GM21529 (cell line): ENCODE data around the gene BCR.
A peak's percentile ranks its signal among the peaks of the same experiment; 100 is the strongest.

ENCODE experiments used
- ATAC-seq: cut with Tn5 transposase; IDR thresholded peaks from one replicate; pipeline ENCODE4 v1.9.1; 2021; ENCODE audit not compliant: unreplicated experiment

BCR gene

GRCh38 chr22:23258826-23259170 lies 78.5 kb downstream of the BCR start:
- ATAC-seq = no peak

GRCh38 chr22:23259916-23260644 lies 79.8 kb downstream of the BCR start:
- no peak for ATAC-seq

- ATAC-seq = no peak
Measured at GRCh38 chr22:23260645-23261581, 80.6 kb downstream of the BCR start.

DNA sequence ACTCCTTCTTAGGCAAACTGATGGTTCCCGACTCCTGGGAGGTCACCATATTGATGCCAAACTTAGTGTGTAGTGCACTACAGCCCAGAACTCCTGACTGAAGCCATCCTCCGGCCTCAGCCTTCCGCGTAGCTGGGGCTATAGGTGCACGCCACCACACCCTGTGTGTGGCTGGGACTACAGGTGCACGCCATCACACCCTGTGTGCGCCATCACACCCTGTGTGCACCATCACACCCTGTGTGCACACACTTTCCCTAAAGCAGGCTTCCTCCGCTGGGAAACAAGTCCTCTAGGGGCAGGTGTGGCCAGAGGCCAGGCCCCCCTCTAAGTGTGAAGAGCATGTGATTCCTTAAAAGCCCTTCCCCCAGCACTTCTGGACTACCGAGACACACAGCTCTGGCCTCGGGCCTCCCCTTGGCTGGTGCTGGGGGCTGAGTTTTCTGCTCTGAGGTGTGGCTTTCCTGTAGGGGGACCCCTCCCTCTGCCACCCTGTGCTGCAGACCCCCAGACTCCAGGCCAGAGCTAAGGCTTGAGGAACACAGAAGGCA lies 81.7 kb downstream of the BCR start:
- ATAC-seq = no peak

DNA sequence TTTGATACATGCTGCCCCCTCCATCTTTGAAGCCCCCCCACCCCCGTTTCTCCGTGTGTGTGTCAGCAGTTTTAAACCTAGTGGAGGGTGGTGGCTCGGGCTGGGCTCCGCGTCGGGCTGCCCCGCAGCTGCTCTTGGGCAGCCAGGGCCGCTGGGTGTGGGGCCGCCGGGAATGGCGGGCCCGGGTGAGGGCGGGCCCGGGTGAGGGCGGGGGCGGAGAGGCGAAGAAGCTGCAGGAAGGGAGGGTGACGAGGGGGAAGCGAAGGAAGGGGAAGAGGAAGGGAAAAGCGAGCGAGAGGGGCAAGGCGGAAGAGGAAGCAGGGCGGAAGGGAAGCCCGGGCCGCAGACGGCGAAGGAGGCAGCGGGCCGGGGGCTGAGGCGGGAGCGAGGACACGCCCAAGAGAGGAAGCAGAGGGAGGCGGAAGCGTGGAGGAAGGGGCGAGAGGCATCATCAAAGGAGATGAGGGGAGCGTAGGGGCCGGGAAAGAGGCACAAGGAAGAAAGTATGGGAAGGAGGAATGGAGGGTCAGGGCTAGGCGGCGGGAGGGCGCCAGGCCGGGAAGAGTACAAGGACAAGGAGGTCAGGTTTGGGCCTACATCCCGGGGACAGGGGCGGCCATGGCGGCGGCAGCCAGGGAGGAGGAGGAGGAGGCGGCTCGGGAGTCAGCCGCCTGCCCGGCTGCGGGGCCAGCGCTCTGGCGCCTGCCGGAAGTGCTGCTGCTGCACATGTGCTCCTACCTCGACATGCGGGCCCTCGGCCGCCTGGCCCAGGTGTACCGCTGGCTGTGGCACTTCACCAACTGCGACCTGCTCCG lies 82.4 kb downstream of the BCR start:
- no peak for ATAC-seq

- peak; percentile 67 for ATAC-seq
Measured at GRCh38 chr22:23263651-23264555, 83.6 kb downstream of the BCR start.

- ATAC-seq = no peak
Measured at GRCh38 chr22:23264610-23265367, 84.5 kb downstream of the BCR start.

DNA sequence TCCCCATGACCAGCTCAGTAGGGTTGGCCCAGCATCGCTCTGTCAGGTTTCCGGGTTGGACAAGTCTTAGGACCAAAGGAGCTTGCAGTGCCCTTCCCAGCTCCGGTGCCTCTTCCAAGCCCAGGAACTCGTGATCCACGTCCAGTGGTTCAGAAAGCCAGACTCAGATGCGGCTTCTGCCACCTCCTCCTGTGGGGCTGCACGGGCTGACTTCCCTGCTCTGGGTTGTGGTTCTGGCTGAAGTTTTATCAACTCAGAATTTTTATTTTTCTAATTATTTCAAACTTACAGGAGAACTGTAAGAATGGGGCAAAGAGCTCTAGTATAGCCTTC lies 85.0 kb downstream of the BCR start:
- ATAC-seq = no peak

- no peak for ATAC-seq
Measured at GRCh38 chr22:23266780-23267179, 86.5 kb downstream of the BCR start.

- ATAC-seq = no peak
Measured at GRCh38 chr22:23267226-23268043, 87.1 kb downstream of the BCR start.

DNA sequence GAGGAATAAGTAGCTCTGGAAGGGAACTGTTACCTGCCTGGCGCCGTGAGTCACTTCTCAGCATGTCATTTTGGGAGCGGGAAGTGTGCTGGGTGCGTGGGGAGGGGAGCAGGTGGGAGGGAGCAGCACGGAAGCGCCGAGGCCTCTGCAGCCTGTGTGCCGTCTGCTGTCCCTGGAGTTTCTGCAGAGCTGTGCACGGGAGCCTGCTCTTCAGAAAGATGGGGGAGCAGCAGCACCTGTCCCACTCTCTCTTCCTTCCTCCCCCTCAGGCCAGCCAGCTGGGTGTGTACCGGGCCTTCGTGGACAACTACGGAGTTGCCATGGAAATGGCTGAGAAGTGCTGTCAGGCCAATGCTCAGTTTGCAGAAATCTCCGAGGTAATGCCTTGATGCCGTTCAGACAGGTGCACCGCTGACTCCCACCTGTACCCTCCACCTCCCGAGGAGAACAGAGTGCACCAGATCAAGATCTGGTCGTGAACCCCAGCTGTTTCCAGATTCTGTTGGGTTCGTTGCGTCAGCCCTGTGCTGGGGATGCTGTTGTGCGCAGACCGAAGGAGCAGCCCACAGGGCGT lies 87.9 kb downstream of the BCR start:
- no peak for ATAC-seq

DNA sequence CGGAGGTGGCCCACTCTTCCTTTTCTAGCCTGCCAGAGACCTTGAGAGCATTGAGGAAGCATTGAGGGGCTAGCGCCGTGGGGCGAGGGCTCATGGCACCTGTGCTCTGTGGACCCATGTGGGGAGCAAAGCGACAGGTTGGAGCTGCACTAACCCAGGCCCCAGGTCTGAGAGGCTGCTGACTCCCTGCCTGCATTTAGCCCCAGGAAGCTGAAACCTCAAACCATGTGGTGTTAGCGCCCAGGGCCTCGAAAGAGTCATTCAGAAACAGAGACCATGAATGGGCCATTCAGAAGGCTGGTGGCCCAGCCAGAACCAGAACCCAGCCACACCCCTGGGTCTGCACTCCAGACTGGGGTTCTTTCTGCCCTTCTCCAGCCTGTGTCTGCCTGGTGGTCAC lies 88.6 kb downstream of the BCR start:
- ATAC-seq = no peak

DNA sequence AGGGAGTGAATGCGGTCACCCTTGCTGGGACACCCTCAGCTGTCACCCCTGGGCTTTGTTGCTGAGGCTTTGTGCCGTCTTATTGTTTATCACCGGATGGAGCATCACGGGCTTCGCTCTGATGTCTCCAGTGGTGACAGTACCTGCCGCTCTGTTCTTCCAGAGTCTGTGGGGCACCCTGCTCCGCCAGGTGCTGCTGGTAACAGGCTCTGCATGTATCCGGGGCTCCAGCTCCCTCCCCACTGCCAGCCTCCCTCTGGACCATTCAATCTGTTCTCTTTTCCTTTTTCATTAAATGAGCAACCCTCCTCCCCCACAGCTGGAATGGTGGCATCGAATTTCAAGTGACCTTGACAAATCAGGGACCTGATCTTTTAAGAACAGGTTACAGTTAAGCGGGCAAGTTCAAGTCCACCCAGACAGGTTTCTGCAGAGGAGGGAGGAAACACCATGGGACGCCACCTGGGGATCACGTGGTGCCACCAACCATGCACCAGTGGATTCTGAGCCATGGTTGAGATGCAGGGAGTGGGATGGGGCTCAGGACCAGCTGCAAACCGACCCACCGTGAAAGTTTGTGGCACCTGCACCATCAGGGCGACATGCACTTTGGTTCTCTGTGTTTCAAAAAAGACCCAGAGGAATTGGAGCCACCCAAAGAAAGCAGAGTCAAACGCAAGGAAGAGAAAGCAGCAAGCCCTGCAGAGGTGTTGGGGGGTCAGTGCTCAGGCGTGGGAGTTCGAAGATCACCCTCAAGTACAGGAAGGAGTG lies 89.3 kb downstream of the BCR start:
- ATAC-seq = no peak

- ATAC-seq = no peak
Measured at GRCh38 chr22:23270212-23270733, 90.0 kb downstream of the BCR start.

DNA sequence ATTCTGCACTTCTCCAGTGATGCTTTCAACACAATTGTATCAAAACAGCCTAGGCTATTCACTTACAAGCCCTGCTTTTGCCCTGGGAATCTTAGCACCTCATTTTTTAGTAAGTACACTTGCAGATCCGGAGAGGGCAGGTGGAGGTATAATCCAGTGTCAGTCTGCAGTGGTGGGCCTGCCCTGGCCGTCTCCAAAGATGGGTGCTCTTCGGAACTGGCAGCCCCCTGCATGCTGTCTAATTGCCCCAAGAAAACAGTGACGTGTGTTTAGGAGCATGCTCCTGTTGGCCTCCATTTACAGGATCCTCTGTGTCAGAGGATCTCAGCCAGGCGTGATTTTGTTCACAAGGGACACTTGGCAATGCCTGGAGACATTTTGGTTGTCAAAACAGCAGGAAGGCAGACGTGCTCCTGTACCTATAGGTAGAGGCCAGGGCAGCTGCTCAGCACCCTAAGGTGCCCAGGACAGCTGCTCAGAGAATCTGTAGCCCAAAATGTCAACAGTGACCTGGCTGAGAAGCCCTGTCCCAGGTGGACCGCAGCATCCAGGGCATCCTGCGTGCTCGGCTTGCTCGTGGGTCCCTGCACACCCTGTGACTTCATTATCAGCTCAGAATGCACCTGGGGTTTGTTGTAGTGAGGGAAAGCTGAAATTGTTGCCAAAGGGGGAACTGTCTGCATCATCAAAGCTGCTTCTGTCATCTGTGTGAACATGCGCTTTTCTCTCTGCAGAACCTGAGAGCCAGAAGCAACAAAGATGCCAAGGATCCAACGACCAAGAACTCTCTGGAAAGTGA lies 90.7 kb downstream of the BCR start:
- no peak for ATAC-seq

- no peak for ATAC-seq
Measured at GRCh38 chr22:23271597-23271908, 91.2 kb downstream of the BCR start.

DNA sequence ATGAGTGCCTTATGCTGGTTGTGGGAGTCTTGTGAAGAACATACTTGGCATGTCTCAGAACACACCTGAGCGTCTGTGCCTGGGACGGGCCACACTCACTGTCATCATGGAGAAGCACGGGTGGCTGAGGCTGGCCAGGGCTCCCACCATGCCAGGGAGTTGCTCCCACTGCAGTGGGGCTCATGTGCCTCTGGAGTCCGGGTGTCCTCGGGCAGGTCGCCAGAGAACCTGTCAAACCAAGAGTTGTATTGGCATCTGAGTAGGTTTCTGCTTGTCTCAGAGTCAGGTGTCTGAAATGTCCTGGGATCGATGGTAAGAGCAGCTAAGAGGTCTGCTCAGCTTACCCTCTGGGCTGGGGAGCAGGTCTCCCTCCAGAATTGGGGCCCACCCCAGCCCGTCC lies 92.1 kb downstream of the BCR start:
- no peak for ATAC-seq
